Measurements from ENCODE around the gene RASSF5.
A peak's percentile ranks its signal among the peaks of the same experiment; 100 is the strongest.

- TF ChIP-seq JUND (IDR thresholded peaks at IDR 0.05; ENCODE audit: borderline replicate concordance, low read depth, low read length) (0 out of 2 replicates have a peak, but pooled peaks have one; percentile 15), JUND (tag; IDR thresholded peaks at IDR 0.05; ENCODE audit: borderline replicate concordance, low read depth, low read length) (no peak; the same call in 2 of the 3 replicates), SMAD3 (CRISPR knock-in tag; conservative IDR thresholded peaks at IDR 0.05) (no peak), USF1 (CRISPR knock-in tag; IDR thresholded peaks at IDR 0.05) (no peak), ZNF134 (CRISPR knock-in tag; conservative IDR thresholded peaks at IDR 0.05) (no peak), CTCF (IDR thresholded peaks at IDR 0.05 in 2 of 3, conservative IDR thresholded peaks at IDR 0.05 in 1 of 3; ENCODE audit: insufficient read depth in 2 of 3, low read depth in 1 of 3, low read length in 3 of 3) (peak; percentile 87 to 91 (median 90)), SRSF7 (optimal IDR thresholded peaks at IDR 0.05; ENCODE audit: low read depth, low read length) (no peak)
Measured at GRCh38 chr1:206608108-206608698, 100.9 kb downstream of the RASSF5 start.

Measured in K562 (cell line).